ENCODE data around the gene DDA1. TPM values are rescaled to one million over a fixed set of nuclear protein-coding genes. Genes with fewer than 3 reads are reported as not detected.

DDA1 gene
- total RNA-seq, 1 experiment from 2014 or later = 14.0 TPM

DNA sequence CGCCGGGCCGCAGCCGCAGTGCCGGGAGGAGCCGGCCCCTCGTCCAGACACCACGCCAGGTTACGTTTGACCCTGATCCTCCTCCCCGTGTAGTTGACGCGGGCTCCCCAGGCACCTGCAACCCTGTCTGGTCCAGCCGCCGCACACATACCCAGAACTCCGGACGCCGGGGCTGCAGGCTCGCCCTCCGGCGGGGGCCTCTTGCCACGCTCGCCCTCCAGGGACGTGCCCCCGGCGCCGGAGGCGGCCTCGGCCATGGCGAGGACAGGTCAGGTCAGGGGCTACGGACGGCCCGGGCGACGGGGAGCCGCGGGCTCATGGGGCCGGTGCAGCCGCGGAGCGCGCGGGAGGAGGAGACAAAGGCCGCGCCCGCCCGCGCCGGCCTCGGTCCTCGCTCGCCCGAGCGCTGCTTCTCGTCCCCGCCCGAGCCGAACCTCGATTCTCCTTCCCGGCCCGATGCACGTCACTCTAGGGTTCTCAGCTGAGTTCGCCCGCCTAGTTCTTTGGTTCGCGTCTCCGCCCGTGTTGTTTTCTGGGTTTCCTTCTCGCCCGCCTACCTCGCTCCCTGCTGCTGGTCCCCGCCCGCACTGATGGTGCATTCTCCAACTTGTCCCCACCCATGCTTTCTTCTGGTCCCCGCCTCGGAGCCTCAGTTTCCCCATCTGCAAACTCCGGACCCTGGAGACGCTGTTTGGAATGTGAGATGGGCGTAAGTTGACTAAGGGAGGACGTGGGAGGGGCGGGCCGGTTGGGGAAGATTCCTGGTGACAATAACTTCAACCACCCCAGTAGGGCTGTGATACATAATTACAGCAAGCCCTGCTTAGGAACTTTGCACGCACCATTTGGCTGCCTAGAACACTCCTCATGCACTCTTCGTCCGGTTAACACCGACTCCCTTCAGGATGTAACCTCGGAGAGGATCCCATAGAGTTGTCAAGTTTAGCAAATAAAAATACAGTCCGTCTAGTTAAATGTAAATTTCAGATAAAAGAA, 25.3 kb downstream of the DDA1 start, which contains the start of gene ANO8:
Gene ANO8, minus strand, starts transcription at position 442 of the 996 bp plus-strand sequence. Its CDS starts 185 bp downstream, at position 257.
- DNase-seq (ENCODE audit: low read depth, low spot score) = peak; percentile 93
- in situ Hi-C loops (cut with HindIII; ENCODE audit: low pct_unique_long_range_greater_than_20kb, low sequenced_read_pairs) = no loop called here

- no peak for DNase-seq (ENCODE audit: low read depth, low spot score)
- in situ Hi-C loops (cut with HindIII; ENCODE audit: low pct_unique_long_range_greater_than_20kb, low sequenced_read_pairs) = no loop called here
Measured at GRCh38 chr19:17335575-17335974, 26.2 kb downstream of the DDA1 start.

DNA sequence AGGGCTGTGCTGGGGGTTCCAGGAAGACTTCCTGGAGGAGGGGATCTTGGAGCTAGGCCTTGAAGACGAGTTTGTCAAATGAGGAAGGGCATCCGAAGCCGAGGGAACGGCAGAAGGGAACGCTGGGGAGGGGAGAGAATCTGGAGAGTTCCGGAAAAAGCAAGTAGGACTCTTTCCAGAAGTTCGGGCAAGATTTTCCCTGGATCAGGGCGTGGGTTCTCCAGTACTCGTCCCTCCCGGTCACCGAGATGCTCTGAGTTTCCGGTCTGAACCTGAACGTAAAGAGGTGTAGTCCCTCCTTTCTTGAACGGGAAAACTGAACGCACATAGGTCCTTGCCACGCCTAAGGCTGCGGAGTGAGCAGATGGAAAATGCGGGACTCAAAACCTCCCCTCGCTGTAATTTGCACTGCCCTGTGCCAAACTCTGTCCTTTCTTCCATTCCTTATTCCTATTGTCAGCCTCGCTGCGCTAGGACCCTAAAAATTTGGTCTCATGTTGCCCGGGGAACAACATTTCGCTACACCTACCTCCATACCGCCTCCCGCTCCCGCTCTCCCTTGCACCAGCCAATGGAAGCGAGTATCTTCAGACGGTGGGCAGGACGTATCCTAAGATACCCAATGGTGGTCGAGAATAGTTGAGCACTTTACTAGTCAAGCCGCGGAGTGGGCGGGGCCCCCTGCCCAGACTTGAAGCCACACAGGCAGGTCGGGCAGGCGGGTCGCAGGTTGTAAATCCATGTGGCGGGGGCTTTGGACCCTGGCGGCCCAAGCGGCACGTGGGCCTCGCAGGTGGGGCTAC, 27.7 kb downstream of the DDA1 start, which contains the start of gene GTPBP3:
Gene GTPBP3, plus strand, starts transcription at position 682 of the 803 bp plus-strand sequence. Its CDS starts 59 bp downstream, at position 741.
- in situ Hi-C loops (cut with HindIII; ENCODE audit: low pct_unique_long_range_greater_than_20kb, low sequenced_read_pairs) = no loop called here
- DNase-seq (ENCODE audit: low read depth, low spot score) = peak; percentile 98

GRCh38 chr19:17337675-17338432, 28.5 kb downstream of the DDA1 start:
- in situ Hi-C loops (cut with HindIII; ENCODE audit: low pct_unique_long_range_greater_than_20kb, low sequenced_read_pairs) = no loop called here
- no peak for DNase-seq (ENCODE audit: low read depth, low spot score)

DNA sequence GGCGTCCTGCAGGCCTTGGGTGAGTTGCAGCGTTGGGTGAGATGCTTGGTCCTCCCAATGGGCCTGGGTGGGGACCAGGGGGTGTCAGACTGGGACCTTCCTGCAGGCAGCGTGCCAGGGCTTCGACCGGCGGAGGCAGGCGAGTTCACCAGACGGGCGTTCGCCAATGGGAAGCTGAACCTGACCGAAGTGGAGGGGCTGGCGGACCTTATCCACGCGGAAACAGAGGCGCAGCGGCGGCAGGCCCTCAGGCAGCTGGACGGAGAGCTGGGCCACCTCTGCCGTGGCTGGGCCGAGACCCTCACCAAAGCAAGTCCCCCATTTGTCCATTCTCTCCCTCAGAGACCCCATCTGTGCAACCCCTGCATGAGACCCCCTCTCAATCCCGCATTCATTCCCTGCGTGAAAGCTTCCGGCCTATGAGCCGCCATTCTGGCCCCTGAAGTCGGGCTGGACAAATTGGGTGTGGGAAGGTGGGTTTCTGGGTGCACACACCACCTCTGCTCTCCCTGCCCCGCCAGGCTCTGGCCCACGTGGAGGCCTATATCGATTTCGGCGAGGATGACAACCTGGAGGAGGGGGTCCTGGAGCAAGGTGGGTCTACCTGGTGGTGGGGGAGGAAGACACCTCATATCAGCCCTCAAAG, 29.2 kb downstream of the DDA1 start:
- in situ Hi-C loops (cut with HindIII; ENCODE audit: low pct_unique_long_range_greater_than_20kb, low sequenced_read_pairs) = no loop called here
- no peak for DNase-seq (ENCODE audit: low read depth, low spot score)

DNA sequence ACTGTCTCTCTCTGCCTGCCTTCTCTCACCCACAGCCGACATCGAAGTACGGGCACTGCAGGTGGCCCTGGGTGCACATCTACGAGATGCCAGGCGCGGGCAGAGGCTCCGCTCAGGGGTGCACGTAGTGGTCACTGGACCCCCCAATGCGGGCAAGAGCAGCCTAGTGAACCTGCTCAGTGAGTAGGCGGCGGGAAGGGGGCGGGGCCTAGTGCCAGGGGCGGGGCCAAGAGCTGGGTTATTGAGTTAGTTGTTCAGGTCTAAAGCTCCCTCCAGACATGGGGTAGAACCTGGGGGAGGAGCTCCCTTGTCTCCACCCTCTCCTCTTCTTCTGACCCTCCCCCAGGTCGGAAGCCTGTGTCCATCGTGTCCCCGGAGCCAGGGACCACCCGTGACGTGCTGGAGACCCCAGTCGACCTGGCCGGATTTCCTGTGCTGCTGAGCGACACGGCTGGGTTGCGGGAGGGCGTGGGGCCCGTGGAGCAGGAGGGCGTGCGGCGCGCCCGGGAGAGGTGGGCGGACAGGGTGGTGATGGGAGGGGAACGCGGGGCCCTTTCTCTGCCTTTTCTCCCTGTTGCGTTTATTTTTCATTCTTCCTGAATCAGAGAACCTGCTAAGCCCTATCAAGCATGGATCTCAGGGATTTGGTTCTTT, 29.9 kb downstream of the DDA1 start:
- in situ Hi-C loops (cut with HindIII; ENCODE audit: low pct_unique_long_range_greater_than_20kb, low sequenced_read_pairs) = no loop called here
- peak; percentile 22 for DNase-seq (ENCODE audit: low read depth, low spot score)

- peak; percentile 29 for DNase-seq (ENCODE audit: low read depth, low spot score)
- in situ Hi-C loops (cut with HindIII; ENCODE audit: low pct_unique_long_range_greater_than_20kb, low sequenced_read_pairs) = no loop called here
Measured at GRCh38 chr19:17340302-17340870, 31.0 kb downstream of the DDA1 start.

GRCh38 chr19:17340871-17341357, 31.6 kb downstream of the DDA1 start:
- in situ Hi-C loops (cut with HindIII; ENCODE audit: low pct_unique_long_range_greater_than_20kb, low sequenced_read_pairs) = no loop called here
- DNase-seq (ENCODE audit: low read depth, low spot score) = no peak

- in situ Hi-C loops (cut with HindIII; ENCODE audit: low pct_unique_long_range_greater_than_20kb, low sequenced_read_pairs) = no loop called here
- DNase-seq (ENCODE audit: low read depth, low spot score) = no peak
Measured at GRCh38 chr19:17341386-17341785, 32.0 kb downstream of the DDA1 start.

GRCh38 chr19:17341845-17342244, 32.5 kb downstream of the DDA1 start:
- in situ Hi-C loops (cut with HindIII; ENCODE audit: low pct_unique_long_range_greater_than_20kb, low sequenced_read_pairs) = no loop called here

GRCh38 chr19:17346109-17346671, 36.8 kb downstream of the DDA1 start:
- peak; percentile 63 for DNase-seq (ENCODE audit: low read depth, low spot score)
- in situ Hi-C loops (cut with HindIII; ENCODE audit: low pct_unique_long_range_greater_than_20kb, low sequenced_read_pairs) = no loop called here

More at GRCh38 chr19:17341845-17342244, 32.5 kb downstream of the DDA1 start:
- DNase-seq (ENCODE audit: low read depth, low spot score) = no peak

- in situ Hi-C loops (cut with HindIII; ENCODE audit: low pct_unique_long_range_greater_than_20kb, low sequenced_read_pairs) = no loop called here
Measured at GRCh38 chr19:17347361-17347760, 38.0 kb downstream of the DDA1 start.

GRCh38 chr19:17347877-17348276, 38.5 kb downstream of the DDA1 start:
- in situ Hi-C loops (cut with HindIII; ENCODE audit: low pct_unique_long_range_greater_than_20kb, low sequenced_read_pairs) = no loop called here
- no peak for DNase-seq (ENCODE audit: low read depth, low spot score)

More at GRCh38 chr19:17347361-17347760, 38.0 kb downstream of the DDA1 start:
- no peak for DNase-seq (ENCODE audit: low read depth, low spot score)

DNA sequence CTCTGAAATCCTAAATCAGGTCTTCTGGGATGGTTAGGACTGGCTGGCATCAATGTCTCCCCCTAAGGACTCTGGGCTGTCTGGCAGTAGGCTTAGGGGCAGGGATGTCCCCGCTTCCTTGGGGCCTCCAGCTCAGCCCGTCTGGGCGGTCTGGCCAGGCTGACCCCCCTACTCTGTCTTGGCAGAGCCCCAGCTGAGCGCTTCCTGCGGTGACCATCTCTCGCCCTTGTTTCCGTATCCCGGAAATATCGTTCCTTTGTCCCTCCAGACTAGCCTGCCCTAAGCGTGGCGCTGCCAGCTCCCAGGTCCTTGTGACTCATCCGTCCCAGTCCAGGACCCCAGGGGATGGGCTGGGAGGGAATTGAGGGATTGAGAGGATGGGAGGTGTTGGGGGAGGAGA, 39.3 kb downstream of the DDA1 start:
- DNase-seq (ENCODE audit: low read depth, low spot score) = peak; percentile 26
- in situ Hi-C loops (cut with HindIII; ENCODE audit: low pct_unique_long_range_greater_than_20kb, low sequenced_read_pairs) = no loop called here

- in situ Hi-C loops (cut with HindIII; ENCODE audit: low pct_unique_long_range_greater_than_20kb, low sequenced_read_pairs) = no loop called here
- DNase-seq (ENCODE audit: low read depth, low spot score) = no peak
Measured at GRCh38 chr19:17351815-17352435, 42.6 kb downstream of the DDA1 start.
